ENCODE data around the gene CAMK2G.

CAMK2G gene

DNA sequence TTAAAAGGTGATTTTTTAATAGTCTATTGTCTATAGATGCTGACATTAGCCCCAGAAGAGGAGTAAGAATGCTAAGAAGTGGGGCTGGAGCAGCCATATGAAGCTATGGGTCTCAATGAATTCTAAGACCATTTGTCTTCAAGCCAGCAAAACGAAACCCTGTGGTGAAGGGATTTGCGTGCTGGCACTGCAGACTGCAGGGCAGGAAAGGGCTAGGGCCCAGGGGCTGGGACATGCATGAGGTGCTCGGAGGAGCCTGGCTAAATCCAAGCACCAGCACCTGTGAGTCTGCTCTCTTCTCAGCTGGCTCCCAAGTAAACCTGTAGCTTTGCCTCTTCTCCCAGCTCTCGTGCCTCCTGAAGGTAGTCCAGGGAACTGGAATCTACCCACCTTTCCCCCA is 61.7 kb downstream of the CAMK2G start:
- no peak for DNase-seq (ENCODE audit: low read depth)
- no peak overlapping the region for H3K4me3 ChIP-seq (ENCODE audit: low read depth, low read length)
- TF ChIP-seq, protein P1, sequence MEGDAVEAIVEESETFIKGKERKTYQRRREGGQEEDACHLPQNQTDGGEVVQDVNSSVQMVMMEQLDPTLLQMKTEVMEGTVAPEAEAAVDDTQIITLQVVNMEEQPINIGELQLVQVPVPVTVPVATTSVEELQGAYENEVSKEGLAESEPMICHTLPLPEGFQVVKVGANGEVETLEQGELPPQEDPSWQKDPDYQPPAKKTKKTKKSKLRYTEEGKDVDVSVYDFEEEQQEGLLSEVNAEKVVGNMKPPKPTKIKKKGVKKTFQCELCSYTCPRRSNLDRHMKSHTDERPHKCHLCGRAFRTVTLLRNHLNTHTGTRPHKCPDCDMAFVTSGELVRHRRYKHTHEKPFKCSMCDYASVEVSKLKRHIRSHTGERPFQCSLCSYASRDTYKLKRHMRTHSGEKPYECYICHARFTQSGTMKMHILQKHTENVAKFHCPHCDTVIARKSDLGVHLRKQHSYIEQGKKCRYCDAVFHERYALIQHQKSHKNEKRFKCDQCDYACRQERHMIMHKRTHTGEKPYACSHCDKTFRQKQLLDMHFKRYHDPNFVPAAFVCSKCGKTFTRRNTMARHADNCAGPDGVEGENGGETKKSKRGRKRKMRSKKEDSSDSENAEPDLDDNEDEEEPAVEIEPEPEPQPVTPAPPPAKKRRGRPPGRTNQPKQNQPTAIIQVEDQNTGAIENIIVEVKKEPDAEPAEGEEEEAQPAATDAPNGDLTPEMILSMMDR (IDR thresholded peaks at IDR 0.05; ENCODE audit: insufficient read depth, low read depth, low read length, missing control alignments) = no peak

DNA sequence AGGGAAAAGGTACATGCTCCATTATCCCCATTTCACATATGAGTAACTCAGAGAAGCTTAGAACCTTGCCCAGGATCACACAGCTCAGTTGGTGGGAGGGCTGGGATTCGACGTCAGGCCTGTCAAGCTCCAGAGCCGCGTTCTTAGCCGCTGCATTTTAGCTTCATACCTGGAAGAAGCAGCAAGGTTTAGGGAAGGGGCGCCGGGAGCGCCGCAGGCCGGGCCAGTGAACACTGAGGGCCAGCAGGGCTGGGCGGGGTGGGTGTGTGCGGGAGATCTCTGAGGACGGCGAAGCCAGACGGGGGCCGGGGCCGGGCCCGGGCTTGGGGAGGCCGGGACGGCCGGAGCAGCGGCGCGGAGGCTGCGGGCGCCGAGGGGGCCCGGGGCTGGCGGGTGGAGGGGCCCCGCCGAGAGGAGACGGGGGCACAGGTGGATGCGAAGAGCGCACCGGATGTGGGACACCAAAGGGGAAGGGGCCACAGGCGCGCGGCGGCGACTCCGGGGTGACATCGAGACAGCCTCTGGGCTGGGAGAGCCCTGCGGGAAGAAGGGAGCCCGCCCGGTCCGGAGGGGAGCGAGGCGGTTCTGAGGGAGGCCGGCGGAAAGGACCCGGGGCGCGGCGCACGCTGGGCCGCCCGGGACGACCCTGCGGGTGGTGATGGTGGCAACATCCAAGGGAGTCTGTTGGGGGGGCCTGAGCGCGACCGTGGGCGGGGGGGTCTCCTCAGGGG is 63.5 kb downstream of the CAMK2G start:
- H3K4me3 ChIP-seq (ENCODE audit: low read depth, low read length) = peak overlapping the region; percentile 85
- TF ChIP-seq, protein P1 (IDR thresholded peaks at IDR 0.05; ENCODE audit: insufficient read depth, low read depth, low read length, missing control alignments) = no peak
- peak; percentile 69 for DNase-seq (ENCODE audit: low read depth)

DNA sequence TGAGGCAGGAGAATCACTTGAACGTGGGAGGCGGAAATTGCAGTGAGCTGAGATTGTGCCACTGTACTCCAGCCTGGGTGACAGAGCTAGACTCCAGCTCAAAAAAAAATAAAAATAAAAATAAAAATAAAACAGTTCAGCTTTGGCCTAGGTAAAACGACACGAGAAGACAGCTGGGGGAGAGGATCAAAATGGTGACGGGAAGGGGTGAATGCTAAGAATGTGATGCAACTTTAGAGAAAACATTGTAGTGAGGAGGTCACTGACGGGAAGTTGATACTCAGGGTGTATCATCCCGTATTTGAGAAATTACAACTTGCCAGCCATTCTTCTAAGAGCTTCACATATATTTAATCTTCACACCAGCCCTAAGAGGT is 64.0 kb downstream of the CAMK2G start:
- DNase-seq (ENCODE audit: low read depth) = no peak
- TF ChIP-seq, protein P1 (IDR thresholded peaks at IDR 0.05; ENCODE audit: insufficient read depth, low read depth, low read length, missing control alignments) = no peak
- peak overlapping the region; percentile 85 for H3K4me3 ChIP-seq (ENCODE audit: low read depth, low read length)

DNA sequence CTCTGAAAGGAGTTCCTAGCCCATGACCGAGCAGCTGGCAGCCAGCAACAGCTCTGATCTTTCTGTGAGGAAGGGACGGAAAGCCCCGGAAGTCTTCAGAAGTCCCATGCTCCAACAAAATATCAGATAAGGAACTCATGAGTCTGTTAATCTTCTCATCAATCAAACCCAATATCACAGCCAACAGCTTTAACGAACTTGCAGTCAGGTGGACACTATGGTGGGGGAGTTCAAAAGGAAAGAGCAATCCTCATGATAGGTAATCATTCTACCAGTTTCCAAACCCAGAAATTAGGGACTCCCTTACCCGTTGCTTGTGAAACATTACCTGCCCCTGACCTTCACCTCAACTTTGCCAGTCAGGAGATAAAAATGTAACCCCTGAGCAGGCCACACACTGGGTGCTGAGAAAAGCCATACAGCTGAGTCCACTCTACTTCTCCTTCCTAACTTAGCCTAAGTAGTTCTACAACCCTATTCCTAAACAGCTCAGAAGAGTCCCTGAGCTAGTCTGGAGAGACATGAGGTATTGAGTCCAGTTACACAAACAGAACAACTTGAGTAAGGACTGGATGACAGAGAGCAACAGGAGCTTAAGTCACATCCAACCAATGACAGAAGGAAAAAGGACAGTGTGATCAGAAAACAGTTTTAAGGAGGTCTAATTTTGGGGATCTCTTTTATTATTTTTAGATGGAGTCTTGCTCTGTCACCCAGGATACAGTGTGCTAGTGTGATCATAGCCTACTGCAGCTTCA is 65.1 kb downstream of the CAMK2G start:
- TF ChIP-seq, protein P1 (IDR thresholded peaks at IDR 0.05; ENCODE audit: insufficient read depth, low read depth, low read length, missing control alignments) = no peak
- DNase-seq (ENCODE audit: low read depth) = no peak
- H3K4me3 ChIP-seq (ENCODE audit: low read depth, low read length) = no peak overlapping the region

DNA sequence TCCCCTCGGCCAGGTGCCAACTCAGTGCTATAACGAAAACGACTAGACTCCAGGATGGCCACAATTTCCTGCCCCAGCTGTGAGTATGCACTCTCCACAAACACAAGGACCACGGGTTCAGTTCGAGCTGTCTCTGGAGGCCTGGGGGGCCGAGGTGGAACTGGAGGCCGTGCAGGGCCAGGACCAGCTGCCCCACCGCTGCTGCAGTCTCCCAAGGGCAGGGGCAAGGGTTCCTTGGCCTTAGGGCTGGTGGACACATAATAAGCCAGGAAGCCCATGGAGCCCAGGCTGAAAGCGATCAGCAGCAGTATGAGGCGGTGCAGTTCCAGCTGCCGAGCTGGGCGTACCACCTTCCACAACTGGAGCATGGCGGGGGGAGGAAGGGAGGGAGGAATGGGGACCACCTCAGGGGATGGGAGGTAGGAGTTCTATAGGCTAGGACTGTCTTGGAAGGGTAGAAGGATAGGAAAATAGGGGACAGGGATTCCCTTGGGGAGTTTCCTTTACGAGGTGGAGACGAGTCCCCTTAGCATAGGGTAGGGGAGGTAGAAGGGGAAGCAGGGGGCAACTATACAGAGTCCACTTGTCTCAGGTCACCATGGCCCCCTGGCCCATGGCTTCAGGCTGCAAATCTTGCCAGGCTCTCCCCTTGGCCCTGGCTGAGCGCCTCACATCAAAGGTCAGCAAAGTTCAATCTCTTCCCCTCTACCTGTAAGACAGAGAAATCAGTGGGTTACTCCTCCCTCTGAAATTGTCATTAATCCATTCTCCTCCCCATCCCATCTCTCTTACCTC is 66.1 kb downstream of the CAMK2G start:
- no peak for DNase-seq (ENCODE audit: low read depth)
- TF ChIP-seq, protein P1 (IDR thresholded peaks at IDR 0.05; ENCODE audit: insufficient read depth, low read depth, low read length, missing control alignments) = no peak
- no peak overlapping the region for H3K4me3 ChIP-seq (ENCODE audit: low read depth, low read length)

DNA sequence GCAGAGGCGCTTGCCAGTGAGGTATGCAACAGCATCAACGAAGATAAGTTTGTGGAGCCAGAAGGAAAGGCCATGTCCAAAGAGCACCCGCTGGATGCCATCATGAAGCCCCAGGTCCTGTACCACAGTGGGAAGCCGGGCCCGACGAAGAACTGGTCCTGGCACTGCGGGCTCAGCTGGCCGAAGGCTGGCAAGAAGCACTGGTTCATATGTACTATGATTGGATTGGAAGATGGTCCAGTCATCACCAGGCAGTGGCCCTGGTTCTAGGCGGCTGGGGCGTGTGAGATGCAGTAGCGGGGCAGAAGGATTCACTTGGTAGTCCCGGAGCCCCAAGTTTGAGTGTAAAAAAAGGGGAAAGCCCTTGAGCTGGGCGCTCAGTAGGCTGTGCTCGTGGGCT is 66.9 kb downstream of the CAMK2G start:
- H3K4me3 ChIP-seq (ENCODE audit: low read depth, low read length) = no peak overlapping the region
- TF ChIP-seq, protein P1 (IDR thresholded peaks at IDR 0.05; ENCODE audit: insufficient read depth, low read depth, low read length, missing control alignments) = no peak
- no peak for DNase-seq (ENCODE audit: low read depth)

All from GM12865 (cell line).